Natural killer cell (primary cell): ENCODE measurements around the gene PITRM1. TPM values are rescaled to one million over a fixed set of nuclear protein-coding genes. Genes with fewer than 3 reads are reported as not detected.

Experiments used
- ATAC-seq, 3 donors: fragments of 150-1000 bp in 2 of 3; fragments of 200-7000 bp in 1 of 3; cut with Tn5 transposase; 1 replicate in 1 of 3; 2 replicates in 2 of 3; pipeline ENCODE4 v1.10.0; 2021; ENCODE audit warnings: mild to moderate bottlenecking in 2 of 3, moderate library complexity in 2 of 3
- DNase-seq, 2 donors: peaks; one replicate each; pipeline versions ENCODE4 v3.0.0 to v3.0.0-alpha.2; 2013 to 2021; ENCODE audit warnings: mixed read lengths in 1 of 2
- H3K27ac ChIP-seq: one replicate; pipeline ENCODE4 v1.5.1; 2013; ENCODE audit warnings: mild to moderate bottlenecking, low read length
- H3K27me3 ChIP-seq: one replicate; pipeline ENCODE4 v1.6.1; 2013; ENCODE audit warnings: low read length; ENCODE audit not compliant: control insufficient read depth, insufficient read depth
- H3K36me3 ChIP-seq: one replicate; pipeline ENCODE4 v1.6.1; 2013; ENCODE audit warnings: low read length; ENCODE audit not compliant: control insufficient read depth, insufficient read depth
- H3K4me1 ChIP-seq: one replicate; pipeline ENCODE4 v1.6.1; 2013; ENCODE audit warnings: low read length; ENCODE audit not compliant: control insufficient read depth, insufficient read depth
- H3K4me3 ChIP-seq: one replicate; pipeline ENCODE4 v1.5.1; 2013; ENCODE audit warnings: low read length
- H3K9me3 ChIP-seq: one replicate; pipeline ENCODE4 v1.6.1; 2013; ENCODE audit warnings: low read length; ENCODE audit not compliant: control insufficient read depth, insufficient read depth
- H3K27ac Mint-ChIP-seq, 2 donors: one replicate each; pipeline ENCODE4 v1.8.0; 2022; ENCODE audit warnings: mild to moderate bottlenecking in 2 of 2, mixed read lengths in 2 of 2, moderate library complexity in 1 of 2
- H3K27me3 Mint-ChIP-seq, 2 donors: one replicate each; pipeline ENCODE4 v1.8.0; 2022; ENCODE audit warnings: low read depth in 2 of 2, mixed read lengths in 2 of 2
- H3K36me3 Mint-ChIP-seq: one replicate; pipeline ENCODE4 v1.8.0; 2022; ENCODE audit warnings: mixed read lengths
- H3K4me1 Mint-ChIP-seq, 2 donors: one replicate each; pipeline ENCODE4 v1.8.0; 2022; ENCODE audit warnings: mixed read lengths in 2 of 2
- H3K4me3 Mint-ChIP-seq: one replicate; pipeline ENCODE4 v1.8.0; 2022; ENCODE audit warnings: mild to moderate bottlenecking, moderate library complexity, mixed read lengths
- H3K9me3 Mint-ChIP-seq, 2 donors: one replicate each; pipeline ENCODE4 v1.8.0; 2022; ENCODE audit warnings: mixed read lengths in 2 of 2
- WGBS: methylation state at CpG from one replicate; pipeline ENCODE4 v1.1.7; 2013; ENCODE audit warnings: missing lambda C conversion rate; ENCODE audit not compliant: insufficient coverage; 5-methylcytosine and 5-hydroxymethylcytosine counted together
- intact Hi-C: fragments of 100-400 bp; cut with micrococcal nuclease; formaldehyde crosslinking; loops from one replicate; pipeline ENCODE4 v1.14.2; 2022
- total RNA-seq, 4 donors: library from RNA; stranded (reverse); fragments of 120-200 nt in 1 of 4; gene quantifications; one replicate each; pipeline versions ENCODE4 v1.2.3 to v1.2.4, GENCODE V29; 2013 to 2022
- TF ChIP-seq, protein P1 (sequence below): fragments of 200-600 bp; IDR thresholded peaks from one replicate; pipeline ENCODE4 v1.8.0; 2022; ENCODE audit warnings: antibody characterized with exemption

Gene PITRM1
- total RNA-seq, 3 donors from 2014 or later (not counting 1 experiment from before 2014, with no cell fraction given), result 67.1 to 89.0 (median 70.6) TPM

DNA sequence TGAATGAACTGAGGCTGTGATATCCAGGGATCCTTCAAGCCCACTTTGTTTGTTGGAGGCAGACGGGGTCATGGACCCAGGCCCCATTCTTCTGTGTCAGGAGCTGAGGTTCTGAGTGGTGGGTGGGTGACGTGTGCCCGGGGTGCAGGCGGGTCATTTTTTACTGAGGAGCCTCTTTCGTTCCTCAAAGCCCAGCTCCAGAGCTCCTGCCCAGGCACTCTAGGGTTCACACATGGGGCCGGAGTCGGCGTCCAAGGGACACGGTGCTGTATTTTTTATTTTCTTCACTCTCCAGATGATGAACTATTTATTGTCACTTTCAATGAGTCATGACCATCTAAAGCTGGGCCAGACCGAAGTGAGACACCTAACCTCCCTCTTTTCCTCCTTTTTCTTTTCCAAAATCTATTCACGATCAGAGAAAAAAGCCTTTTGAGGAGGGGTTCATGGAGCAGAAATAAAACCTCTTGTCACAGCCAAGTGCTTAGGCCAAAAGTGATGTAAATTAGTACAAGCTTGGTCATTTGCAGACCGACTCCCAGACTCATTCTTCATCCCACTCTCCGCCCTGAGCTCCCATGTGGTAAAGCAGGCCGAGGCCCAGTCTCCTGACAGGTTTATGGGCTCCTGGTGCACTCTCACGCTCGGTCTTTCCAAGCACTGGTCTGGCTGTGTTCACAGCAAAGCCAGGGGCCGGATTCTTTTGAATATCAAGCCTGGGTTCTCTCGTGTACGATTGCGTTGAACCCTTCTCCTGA lies 41.4 kb upstream of the PITRM1 start:
- Mint-ChIP-seq H3K36me3 (no peaks in the 10 kb centered on the region), H3K27ac (no peak overlapping the region), H3K27me3 (peaks cover 8 to 13% of the 10 kb centered on the region in 2 donors), H3K4me1 (peaks cover 0 to 5% of the 10 kb centered on the region in 2 donors), H3K4me3 (no peak overlapping the region), H3K9me3 (peaks cover 0 to 2% of the 10 kb centered on the region in 2 donors)
- DNase-seq (no peak), ATAC-seq (no peak)
- intact Hi-C loops, result no loop called here
- no peaks in the 10 kb centered on the region for H3K27me3 ChIP-seq
- H3K27ac ChIP-seq, result no peak overlapping the region
- 92% methylated on average over 19 of the region's 20 CpGs for WGBS
- TF ChIP-seq, protein P1, sequence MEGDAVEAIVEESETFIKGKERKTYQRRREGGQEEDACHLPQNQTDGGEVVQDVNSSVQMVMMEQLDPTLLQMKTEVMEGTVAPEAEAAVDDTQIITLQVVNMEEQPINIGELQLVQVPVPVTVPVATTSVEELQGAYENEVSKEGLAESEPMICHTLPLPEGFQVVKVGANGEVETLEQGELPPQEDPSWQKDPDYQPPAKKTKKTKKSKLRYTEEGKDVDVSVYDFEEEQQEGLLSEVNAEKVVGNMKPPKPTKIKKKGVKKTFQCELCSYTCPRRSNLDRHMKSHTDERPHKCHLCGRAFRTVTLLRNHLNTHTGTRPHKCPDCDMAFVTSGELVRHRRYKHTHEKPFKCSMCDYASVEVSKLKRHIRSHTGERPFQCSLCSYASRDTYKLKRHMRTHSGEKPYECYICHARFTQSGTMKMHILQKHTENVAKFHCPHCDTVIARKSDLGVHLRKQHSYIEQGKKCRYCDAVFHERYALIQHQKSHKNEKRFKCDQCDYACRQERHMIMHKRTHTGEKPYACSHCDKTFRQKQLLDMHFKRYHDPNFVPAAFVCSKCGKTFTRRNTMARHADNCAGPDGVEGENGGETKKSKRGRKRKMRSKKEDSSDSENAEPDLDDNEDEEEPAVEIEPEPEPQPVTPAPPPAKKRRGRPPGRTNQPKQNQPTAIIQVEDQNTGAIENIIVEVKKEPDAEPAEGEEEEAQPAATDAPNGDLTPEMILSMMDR, result no peak
- no peak overlapping the region for H3K4me3 ChIP-seq
- no peaks in the 10 kb centered on the region for H3K4me1 ChIP-seq
- H3K36me3 ChIP-seq, result no peaks in the 10 kb centered on the region
- no peaks in the 10 kb centered on the region for H3K9me3 ChIP-seq

DNA sequence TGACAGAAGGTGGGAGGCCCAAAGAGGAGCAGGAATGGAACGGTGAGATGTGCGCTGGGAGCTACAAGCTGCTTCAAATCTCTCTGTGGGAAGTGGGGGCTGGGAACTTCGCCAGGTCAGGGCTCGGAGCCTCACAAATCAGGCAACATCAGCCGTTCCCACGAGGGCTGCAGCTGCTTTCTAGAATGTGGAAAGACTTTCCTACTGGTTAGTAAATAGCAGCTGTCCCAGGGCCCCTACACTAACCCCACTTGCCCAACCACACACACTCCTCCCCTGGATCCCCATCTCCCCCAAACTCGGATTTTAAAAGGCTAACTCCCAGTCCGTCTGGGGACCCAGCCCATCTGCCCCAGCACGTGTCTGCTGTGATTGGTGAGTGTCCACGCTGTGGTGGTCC lies 40.6 kb upstream of the PITRM1 start:
- no peak overlapping the region for H3K27ac ChIP-seq
- no peaks in the 10 kb centered on the region for H3K9me3 ChIP-seq
- peaks cover 0 to 5% of the 10 kb centered on the region in 2 donors for H3K4me1 Mint-ChIP-seq
- intact Hi-C loops, result no loop called here
- TF ChIP-seq, protein P1, result no peak
- H3K36me3 Mint-ChIP-seq, result no peaks in the 10 kb centered on the region
- WGBS, result 81% methylated on average over 10 of the region's 10 CpGs
- no peak overlapping the region for H3K27ac Mint-ChIP-seq
- no peaks in the 10 kb centered on the region for H3K9me3 Mint-ChIP-seq
- no peak overlapping the region for H3K4me3 Mint-ChIP-seq
- H3K36me3 ChIP-seq, result no peaks in the 10 kb centered on the region
- no peak overlapping the region for H3K4me3 ChIP-seq
- peaks cover 12 to 19% of the 10 kb centered on the region in 2 donors for H3K27me3 Mint-ChIP-seq
- H3K27me3 ChIP-seq, result no peaks in the 10 kb centered on the region
- no peaks in the 10 kb centered on the region for H3K4me1 ChIP-seq
- no peak for DNase-seq
- no peak for ATAC-seq

DNA sequence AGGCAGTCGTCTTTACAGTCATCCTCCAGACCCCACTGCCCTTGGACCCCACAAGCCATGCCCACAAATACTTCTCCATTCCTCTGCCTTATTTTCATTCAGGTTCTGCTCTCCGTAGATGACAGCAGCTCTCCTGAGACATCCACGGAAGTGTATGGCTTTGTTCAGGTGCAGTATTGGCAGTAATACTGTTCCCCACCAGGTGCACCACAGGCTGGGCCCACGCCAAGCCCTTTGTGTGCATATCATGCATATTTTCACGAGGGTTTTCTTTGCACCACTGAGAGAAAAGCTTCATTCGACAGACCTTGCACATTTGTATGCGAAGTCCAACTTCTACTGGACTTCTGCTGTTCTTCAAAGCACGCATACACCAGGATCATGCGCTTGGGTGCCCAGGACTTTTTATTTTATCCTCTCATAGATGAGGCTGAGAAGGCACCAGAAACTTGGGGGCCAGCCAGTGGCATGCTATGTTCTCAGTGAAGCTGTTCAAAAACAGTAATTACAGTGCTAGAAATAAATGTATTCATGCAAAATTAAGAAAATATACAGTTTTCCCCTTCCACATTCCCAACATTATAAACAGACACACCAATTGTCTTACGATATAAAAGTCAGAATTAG lies 37.8 kb upstream of the PITRM1 start:
- ATAC-seq (no peak), DNase-seq (no peak)
- H3K4me3 ChIP-seq, result no peak overlapping the region
- 74% methylated on average over 9 of the region's 10 CpGs for whole genome bisulfite sequencing
- TF ChIP-seq, protein P1, result no peak
- H3K36me3 Mint-ChIP-seq, result no peaks in the 10 kb centered on the region
- no peak overlapping the region for H3K27ac ChIP-seq
- H3K27me3 Mint-ChIP-seq, result peaks cover 20 to 32% of the 10 kb centered on the region in 2 donors
- intact Hi-C loops, result no loop called here
- no peaks in the 10 kb centered on the region for H3K36me3 ChIP-seq
- H3K27me3 ChIP-seq, result peaks cover 2% of the 10 kb centered on the region
- H3K9me3 Mint-ChIP-seq, result no peaks in the 10 kb centered on the region
- peaks cover 0 to 5% of the 10 kb centered on the region in 2 donors for H3K4me1 Mint-ChIP-seq
- no peaks in the 10 kb centered on the region for H3K4me1 ChIP-seq
- no peak overlapping the region for H3K27ac Mint-ChIP-seq
- H3K4me3 Mint-ChIP-seq, result no peak overlapping the region
- no peaks in the 10 kb centered on the region for H3K9me3 ChIP-seq
